CD4-positive, alpha-beta T cell treated with Interferon gamma for 1 hour (primary cell): ENCODE measurements around the gene JAKMIP3.

Experiments used
- DNase-seq: peaks from one replicate; pipeline ENCODE4 v3.0.0-alpha.2; 2020

Gene JAKMIP3

DNA sequence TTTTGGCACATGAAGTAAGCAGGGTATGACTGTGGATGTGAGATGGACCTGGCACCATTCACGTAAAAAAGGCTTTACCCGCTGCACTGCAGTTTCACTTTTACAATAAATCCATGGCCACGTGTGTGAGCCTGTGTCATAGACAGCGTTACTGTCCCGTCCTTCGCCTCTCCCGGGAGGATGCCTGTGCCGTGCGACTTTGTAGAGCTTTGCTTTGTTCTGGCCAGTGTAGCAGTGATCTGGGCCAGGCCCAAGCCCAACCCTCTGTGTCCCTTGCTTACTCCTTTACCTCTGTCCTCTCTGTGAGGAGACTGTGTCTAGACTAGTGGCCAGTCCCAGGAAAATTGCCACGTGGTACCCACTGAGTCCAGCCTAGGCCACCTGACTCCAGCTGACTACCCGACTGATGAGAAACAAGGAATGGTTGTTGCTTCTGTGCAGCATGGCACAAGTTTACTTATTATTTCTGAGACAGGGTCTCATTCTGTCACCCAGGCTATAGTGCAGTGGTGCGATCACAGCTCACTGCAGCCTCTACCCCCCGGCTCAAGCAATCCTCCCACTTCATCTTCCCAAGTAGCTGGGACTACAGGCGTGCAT lies 48.1 kb downstream of the JAKMIP3 start:
- no peak for DNase-seq

DNA sequence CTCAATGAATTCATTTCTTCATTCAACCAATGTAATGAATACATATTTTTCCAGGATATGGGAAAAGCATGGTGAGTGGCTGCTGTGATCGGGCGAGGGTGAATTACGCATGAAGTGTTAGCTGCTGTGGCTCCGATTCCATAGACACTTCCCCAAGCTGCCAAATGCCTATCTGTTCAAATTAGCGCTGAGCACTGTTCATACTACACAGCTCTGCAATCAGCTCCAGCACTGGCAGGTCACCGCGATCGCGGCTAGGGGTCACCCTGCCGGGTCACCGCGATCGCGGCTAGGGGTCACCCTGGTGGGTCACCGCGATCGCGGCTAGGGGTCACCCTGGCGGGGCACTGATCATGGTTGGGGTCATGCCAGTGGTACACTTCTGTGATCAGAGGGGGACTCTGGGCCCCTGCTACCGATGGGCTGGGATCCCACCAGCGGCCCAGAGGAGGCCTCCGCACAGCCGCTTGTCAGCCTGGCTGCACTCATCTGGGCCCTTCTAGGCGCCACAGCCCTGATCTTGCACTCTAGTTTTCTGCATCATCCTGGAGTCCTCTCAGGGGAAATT lies 49.3 kb downstream of the JAKMIP3 start:
- DNase-seq: no peak
